GOT3 (cell line): ENCODE measurements around the gene TMEM131.

ENCODE experiments used
- DNase-seq: peaks from one replicate; lab custom pipeline; 2025; ENCODE audit warnings: mixed read lengths; lab: John Stamatoyannopoulos, UW

TMEM131 gene

DNA sequence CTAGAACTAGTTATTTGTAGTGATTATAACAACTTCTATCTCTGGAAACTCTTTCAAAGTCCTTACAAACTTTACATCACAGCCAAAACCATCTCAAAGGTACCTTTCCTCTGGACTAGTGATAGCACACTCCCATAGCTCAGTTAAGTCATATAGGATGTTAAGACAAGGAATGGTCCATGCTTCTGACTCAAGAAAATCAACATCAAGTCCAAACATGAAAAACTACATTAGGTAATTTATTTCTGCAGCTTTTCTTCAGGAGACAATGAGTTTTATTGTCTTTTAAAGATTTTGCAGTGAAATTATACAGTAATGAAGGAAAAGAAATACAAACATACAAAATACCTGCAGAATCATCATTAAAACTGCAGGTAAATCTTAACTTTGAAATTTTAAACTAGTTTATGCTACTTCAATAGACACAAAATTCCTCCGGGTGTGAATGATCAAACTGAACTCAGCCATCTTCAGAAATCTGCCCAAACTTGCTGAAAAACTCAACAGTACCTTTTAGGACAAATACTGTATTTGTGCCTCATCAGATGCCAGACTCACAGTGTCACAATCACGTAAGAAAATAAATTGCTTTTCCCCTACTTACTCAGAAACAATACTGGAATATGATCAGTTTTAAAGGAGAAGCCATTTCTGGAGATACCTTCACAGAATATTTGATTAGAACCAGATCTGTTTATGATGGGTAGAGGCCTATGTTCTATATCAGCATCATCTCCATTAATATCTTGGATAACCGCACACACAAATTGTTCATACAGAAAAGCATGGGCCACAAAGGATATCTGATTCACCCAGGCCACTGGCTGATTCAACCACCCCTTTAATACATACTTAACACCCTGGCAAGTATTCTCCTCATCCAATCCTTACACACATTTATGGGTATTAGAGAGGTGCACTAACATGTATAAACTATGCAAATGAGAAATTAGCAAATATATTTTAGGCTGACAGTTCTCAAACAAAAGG is 2.6 kb downstream of the TMEM131 start:
- DNase-seq, result no peak

GRCh38 chr2:97991081-97991856 is 4.5 kb downstream of the TMEM131 start:
- DNase-seq, result no peak

- DNase-seq, result no peak
Measured at GRCh38 chr2:97988722-97989121, 7.0 kb downstream of the TMEM131 start.

GRCh38 chr2:97985998-97986397 is 9.8 kb downstream of the TMEM131 start:
- DNase-seq, result no peak

DNA sequence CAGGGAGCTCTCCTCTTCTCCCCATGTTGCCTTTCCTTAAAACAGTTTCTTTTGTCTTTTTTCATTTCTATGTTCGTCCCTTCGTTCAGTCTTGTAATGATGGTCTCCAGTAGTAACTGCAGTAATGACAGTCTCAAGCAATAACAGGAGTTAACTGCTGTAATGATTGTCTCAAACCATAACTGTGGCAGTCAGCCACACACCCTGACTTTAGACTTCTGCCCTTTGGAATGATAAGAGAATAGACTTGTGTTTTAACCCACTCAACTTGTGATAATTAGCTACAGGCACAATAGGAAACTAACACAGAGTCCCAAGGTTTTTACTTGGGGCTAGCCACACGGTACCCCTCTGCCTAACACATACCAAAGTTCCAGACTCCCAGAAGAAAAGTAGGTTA is 12.1 kb downstream of the TMEM131 start:
- no peak for DNase-seq

DNA sequence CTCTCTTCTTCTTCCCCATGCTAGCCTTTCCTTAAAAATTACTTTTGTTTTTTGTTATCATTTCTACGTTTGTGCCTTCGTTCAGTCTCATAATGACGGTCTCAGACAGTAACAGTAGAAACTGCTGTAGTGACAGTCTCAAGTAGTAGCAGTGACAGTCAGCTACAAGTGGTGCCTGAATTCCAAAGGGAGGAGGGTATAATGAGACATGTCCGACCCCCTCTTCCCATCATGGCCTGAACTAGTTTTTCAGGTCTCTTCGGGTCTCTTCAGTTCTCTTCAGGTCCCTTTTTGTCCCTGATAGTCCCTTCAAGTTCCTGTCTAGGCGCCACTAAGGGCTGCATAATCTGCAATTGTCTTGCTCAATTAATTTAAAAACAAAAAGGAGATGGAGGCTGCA is 12.6 kb downstream of the TMEM131 start:
- DNase-seq, result no peak

GRCh38 chr2:97982621-97983020 is 13.1 kb downstream of the TMEM131 start:
- no peak for DNase-seq

- DNase-seq, result no peak
Measured at GRCh38 chr2:97981961-97982360, 13.8 kb downstream of the TMEM131 start.

GRCh38 chr2:97979904-97980303 is 15.8 kb downstream of the TMEM131 start:
- no peak for DNase-seq

DNA sequence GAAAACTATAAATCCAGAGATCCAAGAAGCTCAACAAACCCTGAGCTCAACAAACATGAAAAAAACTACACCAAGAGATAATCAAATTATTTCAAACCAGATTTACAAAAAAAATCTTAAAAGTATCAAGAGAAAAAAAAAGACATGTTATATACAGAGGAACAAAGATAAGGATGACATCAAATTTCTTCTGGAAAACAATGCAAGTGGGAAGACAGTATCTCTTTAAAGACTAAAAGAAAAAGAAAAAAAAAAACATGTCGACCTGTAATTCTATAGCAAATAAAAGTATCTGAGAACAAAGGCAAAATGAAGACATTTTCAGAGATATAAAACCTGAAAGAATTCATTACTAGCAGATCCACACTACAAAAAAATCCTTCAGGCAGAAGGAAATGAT is 21.3 kb downstream of the TMEM131 start:
- DNase-seq, result no peak

DNA sequence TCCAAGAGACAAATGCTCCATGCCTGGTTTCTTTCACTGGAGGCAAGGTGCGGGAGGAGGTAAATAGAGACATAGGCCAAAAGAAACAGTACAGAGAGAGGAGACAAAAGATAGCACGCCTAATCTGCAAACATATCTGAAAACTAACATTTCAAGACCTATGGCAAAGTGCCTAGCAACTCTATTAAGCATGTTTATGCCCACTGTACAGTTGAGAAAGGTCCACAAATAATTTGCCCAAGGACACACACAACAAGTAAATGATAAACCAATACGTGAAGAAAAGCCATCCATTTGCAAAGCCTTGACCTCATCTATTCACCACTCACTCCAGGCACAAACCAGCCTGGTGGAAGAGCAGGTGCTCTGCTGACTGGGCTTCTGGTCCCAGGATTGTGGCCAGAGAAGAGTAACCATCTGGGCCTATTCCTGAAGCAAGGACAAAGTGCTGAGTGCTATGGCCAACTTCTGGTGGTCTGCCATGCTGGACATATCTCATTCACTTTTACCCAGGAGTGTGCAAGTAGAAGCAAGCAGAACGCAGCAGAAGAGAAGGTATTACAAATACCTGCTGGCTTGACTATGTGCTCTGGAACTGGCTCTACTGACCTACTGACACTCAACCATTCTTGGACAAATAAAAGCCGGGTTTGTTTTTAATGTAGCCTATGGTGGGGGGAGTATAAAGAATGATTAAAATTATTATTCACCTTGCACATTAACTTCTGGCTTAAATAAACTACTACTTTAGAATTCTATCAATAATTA is 25.3 kb downstream of the TMEM131 start:
- DNase-seq, result no peak

GRCh38 chr2:97969081-97970067 is 26.4 kb downstream of the TMEM131 start:
- DNase-seq, result no peak

GRCh38 chr2:97967931-97968627 is 27.7 kb downstream of the TMEM131 start:
- no peak for DNase-seq

GRCh38 chr2:97967216-97967592 is 28.5 kb downstream of the TMEM131 start:
- DNase-seq, result no peak

DNA sequence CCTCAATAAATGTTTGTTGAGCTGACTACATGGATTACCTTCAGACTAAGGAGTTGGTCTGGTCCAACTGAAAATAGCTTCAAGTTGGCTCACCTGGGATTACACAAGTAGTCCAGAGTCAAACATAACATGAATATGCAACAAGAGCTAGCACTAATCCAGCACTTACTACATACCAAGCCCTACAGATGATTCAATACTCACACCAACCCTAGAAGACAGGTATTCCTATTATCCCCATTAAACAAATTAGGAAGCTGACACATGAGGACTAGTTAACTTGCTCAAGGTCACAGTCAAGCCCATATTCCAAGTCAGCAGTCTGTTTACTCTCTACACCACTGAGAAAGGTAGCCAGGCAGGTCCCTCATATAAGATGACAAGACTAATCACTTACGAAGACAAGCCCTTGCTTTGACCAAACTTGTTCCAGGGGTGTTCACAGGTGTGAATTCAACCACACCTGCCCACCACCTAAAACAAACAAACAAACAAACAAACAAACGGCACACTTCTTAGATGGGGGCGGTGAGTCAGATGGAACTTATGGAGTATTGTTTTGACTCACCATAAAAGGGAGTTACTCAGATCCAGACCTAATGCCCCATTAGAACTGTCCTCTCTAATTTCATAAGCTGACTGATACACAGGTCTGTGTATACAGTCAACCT is 29.1 kb downstream of the TMEM131 start:
- DNase-seq, result no peak

DNA sequence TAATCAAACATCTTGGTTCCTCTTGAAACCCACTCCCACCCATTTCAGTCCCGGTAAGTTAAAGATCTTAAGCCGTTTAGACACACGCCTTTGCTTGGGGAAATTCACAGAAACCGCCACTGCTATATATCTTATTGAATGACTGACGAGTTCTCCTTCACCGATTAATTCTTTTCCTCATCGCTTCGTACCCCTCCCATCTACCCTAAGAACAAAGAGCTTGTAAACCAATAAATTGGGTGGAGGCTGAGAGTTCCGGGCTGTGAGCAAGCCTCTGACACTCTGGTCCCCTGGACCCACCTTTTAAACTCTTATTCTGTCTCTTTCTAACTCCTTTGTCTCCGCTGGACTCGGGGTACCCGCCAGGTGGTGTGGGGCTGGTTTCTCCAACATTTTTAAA is 30.6 kb downstream of the TMEM131 start:
- DNase-seq, result no peak

- DNase-seq, result no peak
Measured at GRCh38 chr2:97963880-97964279, 31.9 kb downstream of the TMEM131 start.

- no peak for DNase-seq
Measured at GRCh38 chr2:97963079-97963406, 32.7 kb downstream of the TMEM131 start.

DNA sequence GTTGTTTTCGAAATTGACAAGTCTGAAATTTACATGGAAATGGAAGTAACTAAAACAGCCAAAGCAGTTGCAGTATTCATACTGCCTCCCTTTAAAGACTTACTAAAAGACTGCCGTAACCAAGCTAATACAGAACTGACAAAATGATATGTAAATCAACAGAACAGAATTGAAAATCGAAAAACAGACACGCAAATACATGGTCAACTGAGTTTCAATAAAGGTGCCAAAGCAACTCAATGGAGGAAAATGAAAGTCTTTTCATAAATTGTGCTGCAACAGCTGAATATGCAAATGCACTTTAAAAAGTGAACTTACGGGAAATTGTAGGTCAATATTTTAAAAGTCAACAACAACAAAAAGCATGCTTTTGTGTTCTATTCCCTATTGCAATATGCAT is 34.2 kb downstream of the TMEM131 start:
- DNase-seq, result no peak

- no peak for DNase-seq
Measured at GRCh38 chr2:97958184-97958583, 37.6 kb downstream of the TMEM131 start.
